ENCODE measurements around the gene CYBC1. TPM values are rescaled to one million over a fixed set of nuclear protein-coding genes. Genes with fewer than 3 reads are reported as not detected.

CYBC1 gene
- total and polyA plus RNA-seq, 2 of the 8 experiments (the other 6 are each of a cell fraction or from before 2014, with no cell fraction given), result 74.6 to 81.4 TPM

GRCh38 chr17:82433560-82434215 lies 16.9 kb downstream of the CYBC1 start:
- Histone ChIP-seq H3K4ac (replicated peaks; ENCODE audit: insufficient read length, low read depth, low read length) (no peak overlapping the region), H3K23ac (ENCODE audit: insufficient read length) (no peak overlapping the region), H2BK15ac (ENCODE audit: low read length) (no peak overlapping the region), H3K23me2 (ENCODE audit: low read depth, low read length) (no peaks in the 10 kb centered on the region), H3K56ac (replicated peaks; ENCODE audit: insufficient read length, low read depth, low read length) (no peak overlapping the region), H3K4me1 (replicated peaks in 1 of 4; ENCODE audit: control insufficient read depth in 3 of 4, insufficient read depth in 4 of 4, low read length in 3 of 4) (no peaks in the 10 kb centered on the region; a peak in 1 of 7 replicates), H2AK5ac (ENCODE audit: low read depth, low read length) (no peak overlapping the region), H2BK12ac (ENCODE audit: low read depth, low read length) (no peak overlapping the region), H3K27ac (ENCODE audit: low read depth, low read length) (no peak overlapping the region), H3K14ac (ENCODE audit: insufficient read length) (no peak overlapping the region), H4K91ac (replicated peaks; ENCODE audit: insufficient read length, low read length) (no peak overlapping the region), H3K9ac (replicated peaks in 1 of 4; ENCODE audit: extremely low read depth in 1 of 4, low read depth in 3 of 4, low read length in 3 of 4) (no peak overlapping the region), H3K36me3 (ENCODE audit: control insufficient read depth in 2 of 4, insufficient read depth in 4 of 4, low read length in 3 of 4) (peaks cover 0 to 9% (median 2%) of the 10 kb centered on the region in 4 experiments; a peak in 3 of 8 replicates), H3K18ac (ENCODE audit: extremely low read depth, low read length) (no peak overlapping the region), H3K4me3 (ENCODE audit: extremely low read depth in 1 of 4, insufficient read depth in 2 of 4, low read depth in 3 of 4, low read length in 4 of 4) (no peak overlapping the region), H3K79me2 (ENCODE audit: control insufficient read depth in 1 of 2, insufficient read depth in 2 of 2, low read length in 2 of 2) (no peaks in the 10 kb centered on the region), H2BK120ac (replicated peaks; ENCODE audit: low read depth, low read length) (no peak overlapping the region), H2AFZ (ENCODE audit: low read length) (no peak overlapping the region), H3K9me3 (ENCODE audit: insufficient read depth in 2 of 2, low read depth in 1 of 2, low read length in 1 of 2) (no peaks in the 10 kb centered on the region), H3K79me1 (ENCODE audit: low read depth, low read length) (no peaks in the 10 kb centered on the region), H2BK20ac (ENCODE audit: low read length) (no peak overlapping the region), H4K8ac (ENCODE audit: extremely low read depth, insufficient read depth, low read length) (no peak overlapping the region; the same call in 1 of the 2 replicates), H4K20me1 (replicated peaks in 1 of 2; ENCODE audit: control insufficient read depth in 1 of 2, insufficient read depth in 2 of 2, low read length in 2 of 2) (peaks cover 0 to 5% of the 10 kb centered on the region in 2 experiments), H3K27me3 (replicated peaks in 1 of 4; ENCODE audit: control insufficient read depth in 3 of 4, extremely low read depth in 1 of 4, insufficient read depth in 3 of 4, low read length in 3 of 4) (no peaks in the 10 kb centered on the region), H3K4me2 (ENCODE audit: insufficient read depth in 1 of 2, low read depth in 2 of 2, low read length in 2 of 2) (no peak overlapping the region), H4K5ac (ENCODE audit: insufficient read length, low read depth, low read length) (no peak overlapping the region), H2BK5ac (ENCODE audit: low read depth, low read length) (no peak overlapping the region)
- no peak for FAIRE-seq
- CTCF ChIA-PET (ENCODE audit: partially characterized antibody), result interaction anchor here (0.6 to 3.7 kb wide), 2 partner anchors 8 to 988 kb away, joined by 3 to 16 read pairs; no protein-coding TSS in a partner anchor
- no peak for DNase-seq (ENCODE audit: low read depth in 1 of 2, low spot score in 2 of 2)
- POLR2A ChIA-PET (ENCODE audit: partially characterized antibody), result interaction anchor here (0.6 to 4.0 kb wide), 6 partner anchors 9 to 41 kb away, joined by 3 to 19 read pairs (median 4); no protein-coding TSS in a partner anchor
- 93% methylated on average over 32 of the region's 32 CpGs; no CpG with 5 or more reads in 1 of the 2 experiments for WGBS, 2 experiments (ENCODE audit: extremely low coverage in 1 of 2, insufficient coverage in 1 of 2, insufficient read length in 1 of 2, insufficient replicate concordance in 2 of 2, low coverage in 1 of 2, low lambda C conversion rate in 2 of 2, missing lambda C conversion rate in 1 of 2)
- TF ChIP-seq POLR2AphosphoS5 (IDR thresholded peaks at IDR 0.05; ENCODE audit: low read depth, low read length) (no peak), RBBP5 (IDR thresholded peaks at IDR 0.05; ENCODE audit: borderline replicate concordance, low read depth, low read length) (no peak), E2F6 (IDR thresholded peaks at IDR 0.05) (no peak), RAD21 (IDR thresholded peaks at IDR 0.05 in 1 of 2, conservative IDR thresholded peaks at IDR 0.05 in 1 of 2; ENCODE audit: low read depth in 2 of 2, low read length in 2 of 2) (no peak), KDM1A (IDR thresholded peaks at IDR 0.05; ENCODE audit: borderline replicate concordance, low read length) (no peak), NRF1 (IDR thresholded peaks at IDR 0.05; ENCODE audit: low read depth, low read length) (no peak), SIRT6 (IDR thresholded peaks at IDR 0.05; ENCODE audit: low read length) (no peak), NANOG (IDR thresholded peaks at IDR 0.05; ENCODE audit: insufficient read depth, low read depth, low read length, poor library complexity, severe bottlenecking) (no peak), CHD1 (IDR thresholded peaks at IDR 0.05; ENCODE audit: low read depth, low read length) (no peak), MAX (IDR thresholded peaks at IDR 0.05) (no peak), POLR2A (IDR thresholded peaks at IDR 0.05; ENCODE audit: control extremely low read depth in 1 of 2, low read depth in 2 of 2, low read length in 2 of 2) (no peak), TAF1 (IDR thresholded peaks at IDR 0.05; ENCODE audit: low read depth, low read length) (no peak)

Measured in H1 (cell line).